Cardiac fibroblast (primary cell): ENCODE results near the gene SOX4.
A peak's percentile ranks its signal among the peaks of the same experiment; 100 is the strongest.
"Not testable (repeated sequence)": the region's sequence is repeated elsewhere in the genome, so short reads cannot be mapped to it uniquely, and the experiment has no call there.

Experiments
- DNase-seq, 2 donors: peaks; one replicate each; pipeline versions ENCODE4 v3.0.0 to v3.0.0-alpha.2; 2010; ENCODE audit warnings: low read depth in 2 of 2
- H3K4me3 ChIP-seq, 2 donors: replicated peaks in 1 of 2; 1 replicate in 1 of 2; 2 replicates in 1 of 2; pipeline ENCODE4 v1.5.1; 2011; ENCODE audit warnings: low read depth in 2 of 2, low read length in 2 of 2, mild to moderate bottlenecking in 2 of 2, moderate library complexity in 1 of 2
- CTCF ChIP-seq: IDR thresholded peaks from one replicate; pipeline ENCODE4 v1.5.1; 2011; ENCODE audit warnings: low read depth, mild to moderate bottlenecking, low read length, inconsistent platforms

Gene SOX4

GRCh38 chr6:21593412-21593926 is at the start of gene SOX4:
TSS of gene SOX4 (plus strand) at chr6:21593751. CDS start at chr6:21594535, 784 bp downstream.
- TF ChIP-seq CTCF, result no peak
- DNase-seq, result peak; percentile 98
- H3K4me3 ChIP-seq, result peak within 1 kb of the TSS; percentile 83 to 92

- not testable (repeated sequence) for DNase-seq, H3K4me3 ChIP-seq
Observed at GRCh38 chr6:21552286-21552685, 41.3 kb upstream of the SOX4 start.

DNA sequence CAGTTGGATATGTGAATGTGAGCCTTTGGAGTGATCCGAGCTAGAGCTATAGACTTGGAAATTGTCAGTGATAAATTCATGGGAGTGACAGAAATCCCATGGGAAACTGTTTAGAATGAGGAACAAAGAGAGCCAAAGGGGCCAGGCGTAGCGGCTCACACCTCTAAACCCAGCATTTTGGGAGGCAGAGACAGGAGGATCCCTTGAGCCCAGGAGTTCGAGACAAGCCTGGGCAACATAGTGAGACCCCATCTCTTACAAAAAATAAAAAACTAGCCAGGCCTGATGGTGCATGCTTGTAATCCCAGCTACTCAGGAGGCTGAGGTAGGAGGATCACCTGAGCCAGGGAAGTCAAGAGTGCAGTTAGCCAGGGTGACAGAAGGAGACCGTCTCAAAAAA is 39.3 kb upstream of the SOX4 start:
- no peak overlapping the region for H3K4me3 ChIP-seq
- DNase-seq, result no peak
- TF ChIP-seq CTCF, result no peak

DNA sequence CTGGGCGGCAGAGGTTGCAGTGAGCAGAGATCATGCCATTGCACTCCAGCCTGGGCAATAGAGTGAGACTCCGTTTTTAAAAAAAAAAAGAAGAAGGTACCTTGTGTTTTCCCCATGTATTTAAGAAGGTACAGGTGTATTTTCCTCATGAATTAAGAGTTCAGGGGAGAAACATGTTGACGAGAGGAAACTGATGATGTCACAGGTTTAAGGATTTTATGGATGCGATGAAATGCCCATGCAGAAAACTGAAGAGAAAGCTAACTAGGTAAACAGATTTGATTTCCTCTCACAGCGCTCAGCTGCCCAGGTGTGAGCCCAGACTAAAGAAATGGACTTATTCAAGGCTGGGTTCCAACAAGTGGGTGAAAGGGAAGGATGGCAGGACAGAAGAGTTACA is 38.4 kb upstream of the SOX4 start:
- TF ChIP-seq CTCF, result no peak
- H3K4me3 ChIP-seq, result no peak overlapping the region

DNA sequence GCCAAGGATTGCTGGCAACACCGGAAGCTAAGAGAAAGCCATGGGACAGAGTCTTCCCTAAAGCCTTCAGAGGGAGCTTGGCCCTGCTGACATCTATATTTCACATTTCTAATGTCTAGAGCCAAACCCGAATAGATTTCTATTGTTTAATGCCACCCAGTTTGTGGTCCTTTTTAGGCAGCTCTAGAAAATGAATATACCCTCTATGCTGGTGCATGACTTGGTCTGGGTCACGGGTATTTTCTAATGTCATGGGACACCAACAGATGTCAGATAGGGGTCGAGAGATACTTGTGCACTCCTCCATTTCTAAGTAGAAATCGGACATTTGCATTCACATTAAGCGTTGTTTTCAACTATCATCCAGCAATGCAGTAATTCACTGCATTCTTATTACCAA is 37.0 kb upstream of the SOX4 start:
- no peak overlapping the region for H3K4me3 ChIP-seq
- DNase-seq, result no peak
- no peak for TF ChIP-seq CTCF

More for the DNA sequence above, 38.4 kb upstream of the SOX4 start:
- DNase-seq, result no peak

DNA sequence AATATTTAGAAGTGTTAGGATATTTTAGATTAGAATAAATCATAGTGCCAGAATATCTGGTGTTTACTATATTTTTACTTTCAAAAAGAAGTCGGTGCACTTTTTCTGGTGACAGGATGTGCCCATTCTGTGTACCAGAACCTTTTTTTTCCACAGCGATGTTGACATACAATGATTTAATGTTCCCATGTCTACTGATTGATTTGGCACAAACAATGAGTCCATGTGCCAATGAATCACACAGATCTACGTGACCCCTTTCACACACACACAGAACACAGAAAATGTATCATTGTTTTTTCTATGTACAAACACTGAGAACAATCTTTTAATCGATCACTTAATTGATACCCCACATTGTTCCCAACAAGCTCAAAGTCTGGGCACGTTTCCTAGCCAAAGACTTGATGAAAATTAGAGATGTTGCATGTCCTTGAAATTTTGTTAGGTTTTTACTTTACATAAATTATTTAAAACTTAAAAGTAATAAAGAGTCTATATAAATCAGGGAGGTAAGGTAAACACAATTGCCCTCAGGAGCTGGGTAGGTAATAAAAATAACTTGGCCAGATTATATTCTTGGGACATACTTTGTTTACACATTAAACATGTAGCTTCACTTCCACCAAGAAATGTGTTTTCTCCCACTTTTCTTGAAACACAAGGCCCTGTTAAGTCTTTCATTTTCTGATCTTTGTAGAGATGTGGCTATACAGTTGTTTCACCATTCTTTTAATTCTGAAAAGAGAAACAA is 36.4 kb upstream of the SOX4 start:
- TF ChIP-seq CTCF, result no peak
- H3K4me3 ChIP-seq, result no peak overlapping the region
- peak in 1 of 2 donors; percentile 41 for DNase-seq

DNA sequence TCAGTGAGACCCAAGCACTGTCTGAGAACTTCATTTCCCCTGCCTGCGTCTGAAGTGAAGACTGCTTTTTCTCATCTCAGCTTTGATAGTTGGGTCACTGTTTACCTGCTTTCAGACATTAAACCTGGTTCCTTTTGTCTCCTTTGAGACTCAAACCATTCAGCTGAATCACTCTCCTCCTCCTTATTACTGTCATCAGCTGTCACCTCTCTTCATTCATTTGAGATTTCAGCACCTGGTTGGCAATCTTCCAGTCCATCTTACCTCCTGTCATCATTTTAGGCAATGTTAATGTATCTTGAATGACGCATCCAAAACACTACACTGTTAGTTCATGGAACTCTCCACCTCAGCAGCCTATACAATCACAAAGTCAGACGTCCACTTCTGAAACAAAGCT is 34.3 kb upstream of the SOX4 start:
- no peak for TF ChIP-seq CTCF

More for the DNA sequence above, 34.3 kb upstream of the SOX4 start:
- DNase-seq, result no peak
- no peak overlapping the region for H3K4me3 ChIP-seq
